ENCODE data around the gene SGCD. TPM values are rescaled to one million over a fixed set of nuclear protein-coding genes. Genes with fewer than 3 reads are reported as not detected.

The SGCD gene
- total RNA-seq, 1 donor from 2014 or later: 6.0 TPM

DNA sequence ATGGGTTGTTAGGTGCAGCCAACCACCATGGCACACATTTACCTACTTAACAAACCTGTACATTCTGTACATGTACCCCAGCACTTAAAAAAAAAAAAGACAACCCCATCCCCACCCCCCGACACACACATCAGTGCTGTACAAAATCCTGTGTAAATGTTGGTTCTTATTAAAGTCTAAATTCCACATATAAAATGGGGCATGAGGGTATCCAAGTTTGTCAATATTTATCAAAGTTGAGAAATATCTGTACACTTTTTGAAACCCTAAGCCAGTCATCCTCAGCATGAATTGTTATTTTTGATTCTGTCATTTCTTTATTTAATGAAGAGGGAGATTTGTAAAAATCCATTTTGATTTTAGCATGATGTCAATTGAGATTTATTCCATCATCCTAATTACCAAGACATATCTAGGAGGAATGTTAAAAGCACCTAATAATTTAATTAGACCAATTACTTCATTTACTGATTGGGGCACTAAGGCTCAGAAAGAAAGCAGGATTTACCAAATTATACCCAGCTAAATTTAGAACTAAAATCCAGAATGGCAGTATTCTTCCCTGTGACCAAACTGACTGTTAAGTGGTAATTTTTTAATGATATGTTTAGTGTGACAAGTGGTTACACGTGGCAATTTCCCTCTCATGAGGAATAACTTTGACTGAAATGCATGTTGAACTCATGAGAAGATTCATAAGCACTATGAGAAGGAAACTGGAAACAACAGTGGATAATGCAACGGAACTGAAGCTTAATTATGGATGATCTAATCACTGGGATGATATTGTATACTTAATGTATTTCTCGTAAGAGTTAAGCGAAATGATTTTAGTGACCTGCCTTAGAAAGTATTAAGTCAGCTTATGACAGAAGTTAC is 195.9 kb downstream of the SGCD start:
- Histone ChIP-seq H3K27me3 (ENCODE audit: low read depth) (no peaks in the 10 kb centered on the region), H3K4me1 (no peaks in the 10 kb centered on the region), H3K27ac (no peak overlapping the region), H3K4me3 (no peak overlapping the region), H3K9me3 (no peaks in the 10 kb centered on the region), H3K36me3 (no peaks in the 10 kb centered on the region)
- intact Hi-C loops (cut with DNase I): no loop called here
- ATAC-seq (no peak), DNase-seq (no peak)
- TF ChIP-seq, protein P1, sequence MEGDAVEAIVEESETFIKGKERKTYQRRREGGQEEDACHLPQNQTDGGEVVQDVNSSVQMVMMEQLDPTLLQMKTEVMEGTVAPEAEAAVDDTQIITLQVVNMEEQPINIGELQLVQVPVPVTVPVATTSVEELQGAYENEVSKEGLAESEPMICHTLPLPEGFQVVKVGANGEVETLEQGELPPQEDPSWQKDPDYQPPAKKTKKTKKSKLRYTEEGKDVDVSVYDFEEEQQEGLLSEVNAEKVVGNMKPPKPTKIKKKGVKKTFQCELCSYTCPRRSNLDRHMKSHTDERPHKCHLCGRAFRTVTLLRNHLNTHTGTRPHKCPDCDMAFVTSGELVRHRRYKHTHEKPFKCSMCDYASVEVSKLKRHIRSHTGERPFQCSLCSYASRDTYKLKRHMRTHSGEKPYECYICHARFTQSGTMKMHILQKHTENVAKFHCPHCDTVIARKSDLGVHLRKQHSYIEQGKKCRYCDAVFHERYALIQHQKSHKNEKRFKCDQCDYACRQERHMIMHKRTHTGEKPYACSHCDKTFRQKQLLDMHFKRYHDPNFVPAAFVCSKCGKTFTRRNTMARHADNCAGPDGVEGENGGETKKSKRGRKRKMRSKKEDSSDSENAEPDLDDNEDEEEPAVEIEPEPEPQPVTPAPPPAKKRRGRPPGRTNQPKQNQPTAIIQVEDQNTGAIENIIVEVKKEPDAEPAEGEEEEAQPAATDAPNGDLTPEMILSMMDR (IDR thresholded peaks at IDR 0.05): no peak

DNA sequence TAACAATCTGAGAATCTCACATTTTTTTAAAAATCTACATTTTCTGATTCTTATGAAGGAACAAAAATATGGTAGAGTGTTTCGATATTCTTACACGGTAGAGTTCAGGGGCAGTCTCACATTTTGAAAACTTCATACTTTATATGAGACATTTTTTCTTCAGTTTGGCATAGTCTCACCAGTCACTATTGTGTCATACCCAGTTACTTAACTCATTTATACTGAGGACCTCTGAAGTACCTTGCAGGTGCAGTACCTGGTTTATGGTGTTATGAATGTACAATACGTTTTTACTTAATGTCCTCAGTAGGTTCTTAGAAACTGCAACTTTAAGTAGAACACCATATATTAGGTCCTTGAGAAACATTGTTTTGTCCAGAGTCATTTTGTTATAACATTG is 196.6 kb downstream of the SGCD start:
- ATAC-seq (no peak), DNase-seq (no peak)
- intact Hi-C loops (cut with DNase I): no loop called here
- no peaks in the 10 kb centered on the region for H3K27me3 ChIP-seq (ENCODE audit: low read depth)
- H3K4me3 ChIP-seq: no peak overlapping the region
- TF ChIP-seq, protein P1 (IDR thresholded peaks at IDR 0.05): no peak
- no peaks in the 10 kb centered on the region for H3K9me3 ChIP-seq
- H3K27ac ChIP-seq: no peak overlapping the region
- H3K4me1 ChIP-seq: no peaks in the 10 kb centered on the region
- H3K36me3 ChIP-seq: no peaks in the 10 kb centered on the region

DNA sequence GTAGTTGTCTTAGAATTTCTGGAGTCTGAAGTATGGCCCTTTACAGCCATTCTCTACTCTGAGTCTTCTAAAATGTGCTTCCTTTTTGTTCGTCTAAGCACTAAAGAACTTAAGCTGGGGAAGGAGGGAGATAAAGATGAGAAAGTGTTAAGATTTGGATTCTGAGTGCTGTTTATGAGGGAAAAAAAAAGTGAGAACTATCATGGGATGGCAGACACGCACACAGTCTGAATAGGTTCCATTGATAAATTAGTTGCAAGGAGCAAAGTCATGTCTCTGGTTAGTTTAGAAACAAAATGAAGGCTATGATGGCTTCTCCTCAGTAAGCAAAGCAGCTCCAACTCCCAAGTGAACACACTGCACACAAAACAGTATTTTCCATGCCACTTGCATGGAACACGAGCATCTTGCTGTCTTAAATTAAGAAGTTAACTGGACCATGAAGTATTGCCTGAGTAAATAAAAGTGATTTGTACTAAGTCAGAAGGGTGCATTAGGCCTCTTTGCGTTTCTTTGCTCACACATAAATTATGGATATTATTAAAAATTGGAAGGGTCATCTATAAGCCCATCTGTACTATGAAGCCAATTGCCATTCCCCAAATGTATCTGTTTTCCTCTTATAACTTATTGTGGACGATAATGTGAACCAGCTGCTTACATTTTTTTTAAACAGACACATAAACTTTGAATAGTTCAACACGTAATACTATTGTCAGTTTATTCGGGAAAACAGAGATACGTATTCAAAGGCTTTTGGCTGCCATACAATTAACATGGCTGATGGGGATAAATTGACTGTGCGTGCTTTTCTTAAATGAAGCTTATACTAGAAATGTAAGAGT is 199.3 kb downstream of the SGCD start:
- intact Hi-C loops (cut with DNase I): no loop called here
- Histone ChIP-seq H3K27me3 (ENCODE audit: low read depth) (no peaks in the 10 kb centered on the region), H3K4me1 (no peaks in the 10 kb centered on the region), H3K9me3 (no peaks in the 10 kb centered on the region), H3K27ac (no peak overlapping the region), H3K36me3 (no peaks in the 10 kb centered on the region), H3K4me3 (no peak overlapping the region)
- DNase-seq (no peak), ATAC-seq (no peak)
- TF ChIP-seq, protein P1 (IDR thresholded peaks at IDR 0.05): no peak

DNA sequence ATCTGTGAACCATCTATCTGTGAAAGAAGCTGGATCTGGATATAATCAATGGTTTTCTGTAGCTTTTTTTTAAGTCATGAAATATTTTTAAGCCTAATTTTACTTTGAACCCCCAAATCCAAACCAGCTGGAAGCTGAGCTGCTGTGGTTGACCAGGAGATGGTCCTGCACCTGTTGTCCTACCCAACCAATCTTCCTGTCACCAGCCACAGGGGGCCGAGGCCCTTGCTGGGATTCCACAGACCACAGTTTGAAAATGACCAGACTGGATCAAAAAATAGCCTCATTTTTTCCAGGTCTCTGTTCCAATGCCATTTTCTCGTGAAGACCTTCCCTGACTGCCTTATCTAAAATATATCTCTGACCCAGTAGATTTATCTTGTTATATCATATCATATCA is 200.6 kb downstream of the SGCD start:
- no peak for ATAC-seq
- Histone ChIP-seq H3K27ac (no peak overlapping the region), H3K27me3 (ENCODE audit: low read depth) (no peaks in the 10 kb centered on the region), H3K4me1 (no peaks in the 10 kb centered on the region), H3K36me3 (no peaks in the 10 kb centered on the region), H3K9me3 (no peaks in the 10 kb centered on the region), H3K4me3 (no peak overlapping the region)
- intact Hi-C loops (cut with DNase I): no loop called here
- no peak for DNase-seq
- TF ChIP-seq, protein P1 (IDR thresholded peaks at IDR 0.05): no peak

DNA sequence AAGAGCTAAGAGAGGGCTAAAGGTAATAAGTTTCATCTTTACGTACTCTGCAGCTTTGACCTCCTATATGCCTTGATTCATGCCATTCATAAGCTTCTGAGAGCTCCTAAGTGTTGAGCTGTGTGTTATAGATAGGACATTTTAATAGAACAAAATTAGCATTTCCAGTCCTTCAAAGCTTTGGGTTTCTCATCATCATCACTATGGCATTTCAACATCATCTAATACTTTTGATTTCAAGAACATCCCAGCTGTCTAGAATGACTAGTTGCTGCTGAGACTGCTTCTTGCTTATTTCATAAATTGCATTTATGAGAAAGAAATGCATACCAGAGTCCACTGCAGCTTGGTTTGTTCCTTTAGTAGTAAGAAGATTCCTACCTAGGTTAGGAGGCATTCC is 201.7 kb downstream of the SGCD start:
- Histone ChIP-seq H3K4me3 (no peak overlapping the region), H3K36me3 (no peaks in the 10 kb centered on the region), H3K27ac (no peak overlapping the region), H3K9me3 (no peaks in the 10 kb centered on the region), H3K27me3 (ENCODE audit: low read depth) (no peaks in the 10 kb centered on the region), H3K4me1 (no peaks in the 10 kb centered on the region)
- ATAC-seq: no peak
- intact Hi-C loops (cut with DNase I): no loop called here
- no peak for DNase-seq
- TF ChIP-seq, protein P1 (IDR thresholded peaks at IDR 0.05): no peak
